GM19025 (cell line): ENCODE results near the gene TLR10.
A peak's percentile ranks its signal among the peaks of the same experiment; 100 is the strongest.
"Not testable (repeated sequence)": the region's sequence is repeated elsewhere in the genome, so short reads cannot be mapped to it uniquely, and the experiment has no call there.

Experiments
- ATAC-seq: cut with Tn5 transposase; IDR thresholded peaks from one replicate; pipeline ENCODE4 v1.9.1; 2021; ENCODE audit warnings: mild to moderate bottlenecking, low read depth, moderate library complexity; ENCODE audit not compliant: unreplicated experiment

Gene TLR10

DNA sequence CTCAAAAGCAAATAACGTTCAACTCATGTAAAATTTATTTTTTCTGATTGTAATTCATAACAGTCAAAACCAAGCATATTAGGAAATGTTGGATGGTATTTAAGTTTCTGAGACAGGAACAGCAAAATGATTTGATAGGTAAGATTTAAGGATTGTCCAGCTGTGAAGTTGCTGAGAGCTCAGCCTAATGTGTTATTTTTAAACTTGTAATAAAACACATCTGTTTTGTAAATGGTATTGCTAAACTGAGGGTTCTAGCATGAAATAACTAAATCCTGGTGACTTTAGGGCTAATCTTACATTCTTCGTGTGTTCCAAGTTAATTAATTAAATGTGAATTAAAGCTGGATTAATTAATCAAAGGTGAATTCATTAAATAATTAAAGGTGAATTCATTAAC is 13.3 kb downstream of the TLR10 start:
- ATAC-seq = no peak

DNA sequence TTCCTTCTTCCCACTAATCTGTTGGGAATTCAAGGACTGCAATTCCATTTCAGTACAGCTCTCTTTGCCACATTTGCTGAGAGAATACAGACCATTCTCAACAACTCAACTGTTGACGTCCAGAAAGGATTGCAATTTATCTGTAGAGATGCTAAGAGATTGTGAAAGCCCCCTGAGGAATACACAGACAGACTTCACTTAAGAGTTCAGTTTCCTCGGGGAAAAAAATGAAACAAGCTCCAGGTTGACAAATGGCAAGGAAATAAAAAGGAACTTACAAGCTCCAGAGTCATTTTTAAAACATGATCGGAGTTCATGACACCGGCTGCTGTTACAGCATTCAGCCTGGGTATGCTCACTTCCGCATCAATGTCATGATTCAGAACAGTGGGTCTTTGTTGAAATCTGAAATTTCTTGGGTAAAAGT is 13.8 kb downstream of the TLR10 start:
- ATAC-seq = no peak

DNA sequence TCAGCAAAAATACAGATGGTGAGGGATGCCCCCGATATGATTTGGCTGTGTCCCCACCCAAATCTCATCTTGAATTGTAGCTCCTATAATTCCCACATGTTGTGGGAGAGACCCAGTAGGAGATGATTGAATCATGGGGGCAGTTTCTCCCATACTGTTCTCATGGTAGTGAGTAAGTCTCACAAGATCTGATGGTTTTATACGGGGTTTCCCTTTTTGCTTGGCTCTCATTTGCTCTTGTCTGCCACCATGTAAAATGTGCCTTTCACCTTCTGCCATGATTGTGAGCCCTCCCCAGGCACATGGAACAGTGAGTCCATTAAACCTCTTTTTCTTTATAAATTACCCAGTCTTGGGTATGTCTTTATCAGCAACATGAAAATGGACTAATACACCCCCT is 15.8 kb downstream of the TLR10 start:
- not testable (repeated sequence) for ATAC-seq

- no peak for ATAC-seq
These were observed 17.4 kb downstream of the TLR10 start for GRCh38 chr4:38765382-38765781.

DNA sequence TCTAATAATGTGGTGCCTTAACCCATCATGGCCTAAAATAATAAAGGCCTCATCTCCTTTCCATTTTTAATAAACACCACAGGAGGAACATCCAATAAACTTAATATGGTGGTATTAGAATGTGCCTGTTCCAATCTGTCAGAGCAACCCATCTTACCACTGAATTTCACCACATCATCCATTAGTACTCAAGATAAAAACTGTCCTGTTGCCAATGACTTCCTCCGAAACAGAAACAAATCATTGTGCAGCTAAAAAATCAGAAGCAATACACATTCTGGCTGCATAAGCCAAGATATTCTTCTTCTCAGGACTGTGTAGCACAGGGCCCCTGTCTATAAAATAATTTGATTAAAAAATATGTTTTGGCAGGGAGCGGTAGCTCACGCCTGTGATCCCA is 18.5 kb downstream of the TLR10 start:
- no peak for ATAC-seq

- ATAC-seq = no peak
These were observed 20.2 kb downstream of the TLR10 start for GRCh38 chr4:38762560-38762959.

- no peak for ATAC-seq
These were observed 23.0 kb downstream of the TLR10 start for GRCh38 chr4:38759790-38760122.

DNA sequence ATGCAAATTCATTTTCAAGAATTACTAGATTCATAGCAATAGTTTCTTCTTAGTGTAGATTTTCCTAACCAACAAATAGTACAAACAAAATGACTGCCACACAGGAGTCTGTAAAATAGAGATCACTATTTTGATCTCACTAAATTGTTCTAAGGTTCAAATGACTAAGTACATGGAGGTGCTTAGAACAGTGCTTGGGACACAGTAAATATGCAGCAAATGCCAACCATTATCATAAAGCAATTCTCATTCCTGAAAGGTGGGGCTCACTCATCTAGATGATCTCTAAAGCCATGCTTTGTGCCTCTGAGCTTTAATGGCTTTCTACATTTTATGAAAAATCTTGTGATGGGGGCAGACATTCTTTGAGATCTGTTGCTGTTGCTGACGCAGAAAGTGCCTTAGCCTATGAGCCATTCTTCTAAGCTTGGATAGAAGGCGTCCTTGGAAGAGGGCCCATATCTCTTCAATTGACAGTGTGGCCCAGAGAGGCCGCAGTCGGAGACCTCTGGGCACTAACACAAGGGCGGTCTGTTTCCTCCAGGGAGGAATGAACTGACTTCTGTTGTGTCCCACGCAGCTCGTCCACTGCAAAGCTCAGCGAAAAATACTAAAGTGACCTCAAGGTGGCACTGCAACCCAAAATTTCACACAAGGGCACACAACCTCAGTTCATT is 23.5 kb downstream of the TLR10 start:
- no peak for ATAC-seq

- no peak for ATAC-seq
These were observed 24.7 kb downstream of the TLR10 start for GRCh38 chr4:38757945-38758600.

DNA sequence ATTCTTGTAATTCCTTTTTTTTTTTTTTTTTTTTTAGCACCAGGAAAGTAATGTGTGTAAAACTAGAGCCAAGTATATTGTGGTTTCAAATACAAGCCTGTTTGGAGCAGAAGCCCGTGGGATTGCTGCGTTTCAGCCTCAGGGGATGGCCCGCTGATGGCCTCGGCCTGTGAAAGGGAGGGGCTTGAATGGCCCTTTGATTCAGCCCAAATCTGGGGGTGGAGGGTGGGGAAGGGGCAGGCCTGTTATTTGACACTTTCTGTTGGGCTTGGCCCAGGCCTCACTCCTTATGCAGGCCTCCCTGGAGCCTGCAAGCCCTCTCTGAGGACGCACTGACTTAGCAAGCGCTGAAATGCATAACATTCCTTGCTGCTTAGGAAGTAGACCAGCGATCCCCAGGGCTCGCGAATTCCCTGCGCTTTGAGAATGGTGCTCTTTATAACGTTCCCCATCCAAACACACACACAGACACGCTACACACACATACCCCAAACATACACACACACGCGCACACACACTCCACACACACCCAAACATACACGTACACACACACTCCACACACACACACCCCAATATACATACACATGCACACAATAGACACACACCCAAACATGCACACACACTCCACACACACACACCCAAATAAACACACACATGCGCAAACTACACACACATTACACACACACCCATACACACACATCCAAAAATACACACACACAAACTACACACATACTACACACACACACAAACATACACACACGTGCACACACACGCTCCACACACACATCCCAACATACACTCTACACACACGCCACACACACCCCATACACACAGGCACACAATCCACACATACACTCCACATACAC is 29.6 kb downstream of the TLR10 start:
- no peak for ATAC-seq

GRCh38 chr4:38752372-38752940 is 30.3 kb downstream of the TLR10 start:
- ATAC-seq = peak; percentile 99

DNA sequence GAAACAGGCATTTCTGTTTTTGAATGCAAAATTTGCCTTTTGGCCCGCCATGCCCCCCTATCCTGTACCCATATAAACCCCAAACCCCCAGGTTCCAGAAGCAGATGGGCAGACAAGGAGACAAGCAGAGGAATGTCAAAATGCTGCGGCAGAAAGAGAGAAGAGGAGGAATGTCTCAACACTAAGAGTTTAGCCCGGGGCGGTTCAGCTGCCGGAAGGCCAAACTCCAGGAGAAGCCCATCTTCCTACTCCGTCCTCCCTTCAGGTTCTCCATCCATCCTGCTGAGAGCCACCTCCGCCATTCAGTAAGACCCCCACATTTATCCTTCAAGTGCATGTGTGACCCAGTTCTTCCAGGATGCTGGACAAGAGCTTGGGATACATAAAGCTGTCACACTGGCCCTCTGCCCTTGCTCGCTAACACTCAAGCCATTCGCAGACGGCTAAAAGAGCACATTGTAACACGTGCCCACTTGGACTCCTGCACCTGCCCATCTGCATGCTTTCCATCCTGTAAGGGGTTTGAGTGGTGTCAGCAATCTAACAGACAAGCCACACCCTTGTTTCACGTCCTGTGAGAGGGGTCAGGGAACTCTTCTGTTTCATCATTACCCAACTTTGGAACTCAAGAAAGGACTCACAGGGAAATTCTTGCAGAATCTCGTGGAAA is 31.3 kb downstream of the TLR10 start:
- no peak for ATAC-seq

DNA sequence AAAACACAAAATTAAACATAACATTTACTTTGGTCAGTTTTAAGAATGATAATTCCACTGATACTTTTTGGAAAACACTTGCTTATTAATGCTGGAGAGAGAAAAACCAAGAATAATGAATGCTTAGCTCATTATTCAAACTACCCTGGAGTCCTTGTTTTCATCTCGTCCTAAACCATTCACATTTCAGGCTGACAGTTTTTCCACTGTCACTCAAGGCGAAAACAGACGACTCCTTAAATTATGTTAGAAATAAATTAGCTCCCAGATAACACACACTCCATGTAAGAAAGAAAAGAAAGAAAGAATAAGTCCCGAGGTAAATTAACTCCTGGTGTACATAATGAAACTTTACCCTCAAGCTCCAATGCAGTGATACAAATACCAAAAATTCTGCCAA is 33.5 kb downstream of the TLR10 start:
- no peak for ATAC-seq

DNA sequence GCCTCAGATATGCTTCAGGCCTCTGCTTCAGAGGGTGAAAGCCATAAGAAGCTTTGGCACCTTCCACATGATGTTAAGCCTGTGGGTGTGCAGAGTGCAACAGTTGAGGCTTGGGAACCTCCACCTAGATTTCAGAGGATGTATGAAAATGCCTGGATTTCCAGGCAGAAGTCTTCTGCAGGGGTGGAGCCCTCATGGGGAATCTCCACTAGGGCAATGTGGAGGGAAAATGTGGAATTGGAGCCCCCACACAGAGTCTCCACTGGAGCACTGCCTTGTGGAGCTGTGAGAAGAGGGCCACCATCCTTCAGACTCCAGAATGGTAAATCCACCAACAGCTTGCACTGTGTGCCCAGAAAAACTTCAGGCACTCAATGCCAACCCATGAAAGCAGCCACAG is 35.2 kb downstream of the TLR10 start:
- no peak for ATAC-seq

GRCh38 chr4:38745881-38746280 is 36.9 kb downstream of the TLR10 start:
- no peak for ATAC-seq

DNA sequence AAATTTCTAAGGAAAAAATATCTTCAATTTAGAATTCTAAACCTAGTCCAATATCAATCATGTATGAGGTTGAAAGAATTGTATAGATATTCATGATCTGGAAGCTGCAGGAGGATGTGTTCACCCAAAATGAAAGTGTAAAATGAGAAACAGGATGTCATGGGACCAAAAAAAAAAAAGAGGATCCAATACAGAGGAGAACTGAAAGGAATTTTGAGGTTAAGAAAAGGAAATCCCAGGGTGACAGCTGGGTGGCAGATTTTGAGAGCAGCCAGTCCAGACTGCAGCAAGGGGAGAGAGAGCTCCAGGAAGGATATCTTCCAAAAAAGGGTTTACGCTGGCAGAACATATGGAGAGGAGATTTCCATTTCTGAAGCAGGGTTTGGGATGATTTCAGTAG is 38.9 kb downstream of the TLR10 start:
- no peak for ATAC-seq

- ATAC-seq = no peak
These were observed 42.5 kb downstream of the TLR10 start for GRCh38 chr4:38740303-38740702.

DNA sequence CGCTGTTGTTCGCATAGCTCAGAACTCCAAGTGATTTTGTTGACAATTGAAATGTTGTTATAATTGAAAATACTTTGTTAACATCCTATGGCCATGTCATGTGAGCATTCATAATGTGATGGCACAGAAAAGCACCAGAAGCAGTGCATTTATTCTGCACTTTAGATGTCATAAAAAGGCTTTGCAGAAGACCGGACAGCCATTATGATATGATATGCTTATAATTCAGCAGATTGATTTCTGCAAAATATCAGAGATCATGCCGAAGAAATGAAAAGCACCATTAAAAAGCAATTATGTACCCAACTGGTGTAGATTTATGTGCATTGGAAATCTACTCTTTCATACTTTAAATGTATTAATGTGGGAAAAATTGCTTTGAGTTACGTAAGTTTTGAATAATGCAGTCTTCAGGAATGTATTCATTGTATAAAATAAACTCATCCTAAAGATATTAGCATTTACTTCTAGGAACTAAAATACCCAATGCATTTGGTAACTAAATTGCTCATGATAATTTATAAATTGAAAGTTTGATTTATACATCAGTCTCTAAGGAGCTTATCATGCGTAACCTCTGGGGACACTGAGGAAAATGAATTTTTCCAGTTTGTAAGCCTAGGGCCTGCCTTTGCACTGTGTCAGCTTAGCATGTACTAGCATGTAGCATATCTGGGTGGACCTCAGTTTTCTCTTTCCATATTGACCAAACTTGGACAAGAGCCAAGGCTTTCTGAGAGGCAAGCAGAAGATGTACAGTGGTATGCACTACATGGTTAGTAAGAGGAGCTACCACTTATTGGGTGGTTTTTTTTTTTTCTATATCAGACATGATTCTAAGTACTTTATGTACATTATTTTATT is 43.6 kb downstream of the TLR10 start:
- no peak for ATAC-seq

DNA sequence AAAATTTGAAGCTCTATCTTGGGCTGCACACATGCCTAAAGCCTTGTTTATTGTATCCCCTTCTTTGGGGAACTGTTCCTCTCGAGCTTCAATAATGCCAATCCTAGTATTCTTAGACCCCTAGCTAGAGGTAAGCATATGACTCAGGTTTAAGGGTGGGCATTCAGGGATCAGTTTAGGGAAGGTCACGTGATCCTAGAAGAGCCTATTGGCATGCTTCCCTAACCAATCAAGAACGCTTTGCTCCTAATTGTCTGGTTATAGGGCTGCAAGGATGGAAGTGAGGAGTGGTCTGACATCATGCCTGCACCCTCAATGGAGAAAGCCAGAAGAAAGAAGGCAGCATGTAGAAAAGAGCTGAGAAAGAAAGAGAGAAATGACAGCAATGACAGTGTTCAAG is 46.9 kb downstream of the TLR10 start:
- no peak for ATAC-seq

GRCh38 chr4:38734911-38735310 is 47.9 kb downstream of the TLR10 start:
- ATAC-seq = no peak
